Fibroblast of villous mesenchyme (primary cell): ENCODE data around the gene SH2D7. TPM values are rescaled to one million over a fixed set of nuclear protein-coding genes. Genes with fewer than 3 reads are reported as not detected.

Source experiments
- DNase-seq: peaks from one replicate; pipeline ENCODE4 v3.0.0-alpha.2; 2010; ENCODE audit warnings: low read depth
- H3K4me3 ChIP-seq: 2 replicates; pipeline ENCODE4 v1.5.1; 2011; ENCODE audit warnings: low read depth, mild to moderate bottlenecking, low read length
- CTCF ChIP-seq: IDR thresholded peaks from 2 replicates; pipeline ENCODE4 v1.5.1; 2012; ENCODE audit warnings: low read depth, mild to moderate bottlenecking, low read length; ENCODE audit not compliant: insufficient read depth
- total RNA-seq: library from RNA; depleted of rRNA; stranded (reverse); fragments of >200 nt; gene quantifications from 2 replicates; pipeline ENCODE4 v1.2.3, GENCODE V29; 2012

Gene SH2D7
- total RNA-seq, 1 donor: not detected

GRCh38 chr15:78060232-78060631 lies 32.1 kb upstream of the SH2D7 start:
- no peak overlapping the region for H3K4me3 ChIP-seq
- no peak for TF ChIP-seq CTCF
- DNase-seq: no peak

GRCh38 chr15:78061963-78062427 lies 30.4 kb upstream of the SH2D7 start:
- peak overlapping the region; percentile 34 for H3K4me3 ChIP-seq
- peak; percentile 84 for DNase-seq
- no peak for TF ChIP-seq CTCF

- TF ChIP-seq CTCF: no peak
- DNase-seq: no peak
Measured at GRCh38 chr15:78063217-78063616, 29.1 kb upstream of the SH2D7 start.

GRCh38 chr15:78063970-78064385 lies 28.4 kb upstream of the SH2D7 start:
- no peak overlapping the region for H3K4me3 ChIP-seq
- TF ChIP-seq CTCF: no peak
- DNase-seq: peak; percentile 90

More at GRCh38 chr15:78063217-78063616, 29.1 kb upstream of the SH2D7 start:
- H3K4me3 ChIP-seq: no peak overlapping the region

GRCh38 chr15:78064544-78064943 lies 27.8 kb upstream of the SH2D7 start:
- DNase-seq: peak; percentile 90
- no peak overlapping the region for H3K4me3 ChIP-seq
- no peak for TF ChIP-seq CTCF

- no peak for TF ChIP-seq CTCF
- peak overlapping the region; percentile 17 for H3K4me3 ChIP-seq
- DNase-seq: peak; percentile 100
Measured at GRCh38 chr15:78065284-78065872, 27.0 kb upstream of the SH2D7 start.
